GM19463 (cell line): Measurements from ENCODE around the gene LACTBL1.
"Not testable (repeated sequence)": the region's sequence is repeated elsewhere in the genome, so short reads cannot be mapped to it uniquely, and the experiment has no call there.

Source experiments
- ATAC-seq: cut with Tn5 transposase; IDR thresholded peaks from one replicate; pipeline ENCODE4 v1.9.1; 2021; ENCODE audit warnings: mild to moderate bottlenecking, moderate library complexity; ENCODE audit not compliant: unreplicated experiment

LACTBL1 gene, protein sequence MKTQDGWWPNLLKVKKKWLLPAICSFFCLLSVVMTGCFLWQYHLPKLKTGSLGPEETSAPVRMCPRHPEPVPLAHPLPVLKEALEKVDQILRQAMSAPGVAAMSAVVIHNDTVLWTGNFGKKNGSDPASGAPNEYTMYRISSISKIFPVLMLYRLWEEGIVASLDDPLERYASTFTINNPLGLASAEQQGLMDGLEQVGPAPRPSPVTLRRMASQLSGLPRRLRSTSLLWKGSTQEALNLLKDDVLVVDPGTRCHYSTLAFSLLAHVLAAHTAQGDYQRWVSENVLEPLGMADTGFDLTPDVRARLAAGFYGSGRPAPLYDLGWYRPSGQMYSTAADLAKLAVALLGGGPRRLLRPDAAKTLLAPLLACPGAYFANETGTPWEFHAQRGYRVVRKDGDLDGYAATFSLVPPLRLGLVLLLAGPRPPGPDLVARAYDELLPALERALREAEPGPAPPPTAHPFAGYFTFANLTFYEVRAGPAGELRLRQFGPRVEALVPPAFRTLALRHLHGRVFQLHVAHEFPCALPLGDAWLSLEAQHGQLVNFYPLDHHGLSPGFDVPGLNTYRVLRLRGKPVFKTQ

DNA sequence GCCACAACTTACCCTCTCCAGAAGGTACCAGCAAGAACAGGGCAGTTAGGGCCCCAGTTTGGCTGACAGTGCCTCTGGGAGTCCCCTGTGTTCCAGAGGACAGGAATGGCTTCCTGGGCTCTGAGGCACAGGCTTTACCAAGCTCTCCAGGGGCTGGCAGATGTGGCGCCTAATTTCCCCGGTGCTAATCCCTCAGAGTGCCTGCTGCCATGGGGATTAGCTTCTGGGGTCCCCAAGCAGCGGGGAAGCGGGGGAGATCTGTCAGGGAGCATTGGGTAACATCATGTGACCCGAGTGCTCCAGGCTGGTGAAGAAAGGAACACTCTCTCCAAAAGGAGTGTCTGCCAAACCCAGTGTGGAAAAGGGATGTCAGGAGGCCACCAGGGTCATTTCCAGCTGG lies at the start of gene LACTBL1:
Gene LACTBL1 (minus strand): TSS at position 107 of the 400 bp plus-strand sequence. CDS start 550 bp downstream, outside the sequence.
- no peak for ATAC-seq

DNA sequence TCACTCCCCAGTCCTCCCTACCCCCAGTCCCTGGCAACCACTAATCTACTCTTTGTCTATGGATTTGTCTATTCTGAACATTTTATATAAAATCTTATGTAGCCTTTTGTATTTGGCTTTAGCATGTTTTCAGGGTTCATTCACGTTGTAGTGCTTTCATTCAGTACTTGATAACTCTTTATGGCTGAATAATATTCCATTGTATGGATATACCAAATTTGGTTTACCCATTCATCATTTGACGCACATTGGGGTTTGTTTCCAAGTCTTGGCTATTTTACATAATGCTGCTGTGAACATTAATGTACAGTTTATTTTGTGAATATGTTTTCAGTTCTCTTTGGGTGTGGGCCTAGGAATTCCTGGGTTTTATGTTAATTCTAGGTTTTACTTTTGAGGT lies 49.2 kb upstream of the LACTBL1 start:
- no peak for ATAC-seq

DNA sequence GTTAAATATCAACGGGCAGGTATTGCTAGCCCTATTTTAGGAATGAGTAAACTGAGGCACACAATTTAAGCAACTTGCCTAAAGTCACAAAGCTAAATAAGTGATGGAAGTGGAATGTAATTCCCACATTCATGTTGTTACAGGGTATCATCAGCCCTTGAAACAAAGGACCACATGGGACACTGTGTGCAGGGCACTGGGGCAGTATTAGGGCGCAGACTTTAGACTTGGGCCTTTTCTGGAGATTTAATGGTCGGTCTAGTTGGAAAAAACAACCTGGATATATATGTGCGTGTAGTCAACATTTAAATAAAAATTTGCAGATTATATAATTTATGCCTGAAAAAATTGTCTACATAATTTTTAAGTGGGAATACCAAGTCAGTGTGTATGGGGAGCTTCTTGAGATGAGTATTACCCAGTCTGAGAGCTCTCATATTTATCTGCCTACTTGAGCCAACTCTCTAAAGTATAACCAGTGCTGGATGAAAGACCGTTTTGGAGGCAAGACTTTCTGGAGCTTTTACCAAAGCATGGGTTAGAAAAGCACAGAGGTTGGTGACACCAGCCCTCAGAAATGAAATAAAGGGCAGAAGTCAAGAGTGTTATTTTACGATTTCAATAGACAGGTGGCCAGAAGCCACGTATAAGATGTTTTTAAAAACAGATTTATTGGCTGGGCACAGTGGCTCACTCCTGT lies 48.2 kb upstream of the LACTBL1 start:
- ATAC-seq, result no peak

DNA sequence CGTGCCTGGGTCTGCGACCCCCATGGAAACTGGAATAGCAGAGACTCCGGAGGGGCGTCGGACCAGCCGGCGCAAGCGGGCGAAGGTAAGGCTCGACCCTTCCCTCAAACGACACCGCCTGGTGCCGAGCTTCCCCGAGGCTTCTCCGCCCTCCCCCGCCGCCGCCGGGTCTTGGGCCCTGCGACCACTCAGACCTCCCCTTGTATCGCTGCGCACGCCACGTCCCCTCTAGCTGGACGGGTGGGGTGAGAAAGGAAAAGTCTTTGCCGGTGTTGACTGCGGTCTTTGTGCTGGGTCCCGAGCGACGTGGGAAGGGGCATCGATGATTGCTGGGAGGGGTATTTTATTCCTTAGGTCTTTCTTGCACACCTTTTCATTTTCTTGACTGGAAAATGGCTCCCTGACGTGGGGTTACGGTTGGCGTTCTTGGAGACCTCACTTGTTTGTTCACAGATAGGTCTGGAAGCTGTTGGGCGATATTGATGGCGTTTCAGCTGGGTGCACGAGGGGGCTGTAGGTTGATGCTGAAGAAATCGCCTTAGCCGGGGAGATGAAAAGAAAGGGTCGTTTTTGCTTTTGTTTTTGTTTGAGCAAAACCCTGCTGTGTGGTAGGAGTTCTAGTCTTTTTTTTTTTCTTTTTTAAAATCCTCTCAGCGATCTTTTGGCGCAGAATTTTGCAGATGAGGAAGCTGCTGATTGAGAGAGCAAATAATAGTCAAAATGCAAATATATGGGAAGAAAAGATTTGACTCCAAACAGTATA lies 47.4 kb upstream of the LACTBL1 start:
- peak; percentile 18 for ATAC-seq

DNA sequence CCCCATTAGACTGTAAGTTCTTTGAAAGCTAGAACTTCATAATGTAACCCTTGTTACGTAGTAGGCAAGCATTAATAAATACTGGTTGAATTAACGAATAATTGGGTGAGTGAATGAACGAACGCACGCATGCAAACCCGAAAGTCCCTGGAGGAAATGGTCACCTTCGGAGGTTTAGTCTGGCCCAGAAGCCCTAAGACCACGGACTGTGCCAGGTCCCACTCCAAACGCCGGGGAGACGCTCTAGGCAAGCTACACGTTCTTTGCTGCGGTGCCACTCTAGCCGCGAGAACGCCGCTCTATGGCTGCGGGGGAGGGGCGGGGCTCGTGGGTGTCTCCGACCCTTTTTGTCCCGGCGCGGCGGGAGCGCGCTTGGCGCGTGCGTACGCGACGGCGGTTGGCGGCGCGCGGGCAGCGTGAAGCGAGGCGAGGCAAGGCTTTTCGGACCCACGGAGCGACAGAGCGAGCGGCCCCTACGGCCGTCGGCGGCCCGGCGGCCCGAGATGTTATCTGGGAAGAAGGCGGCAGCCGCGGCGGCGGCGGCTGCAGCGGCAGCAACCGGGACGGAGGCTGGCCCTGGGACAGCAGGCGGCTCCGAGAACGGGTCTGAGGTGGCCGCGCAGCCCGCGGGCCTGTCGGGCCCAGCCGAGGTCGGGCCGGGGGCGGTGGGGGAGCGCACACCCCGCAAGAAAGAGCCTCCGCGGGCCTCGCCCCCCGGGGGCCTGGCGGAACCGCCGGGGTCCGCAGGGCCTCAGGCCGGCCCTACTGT lies 46.6 kb upstream of the LACTBL1 start, which contains the start of gene KDM1A:
Gene KDM1A (plus strand): TSS at position 375 of the 769 bp plus-strand sequence. CDS start 129 bp downstream, at position 504.
- peak; percentile 94 for ATAC-seq

DNA sequence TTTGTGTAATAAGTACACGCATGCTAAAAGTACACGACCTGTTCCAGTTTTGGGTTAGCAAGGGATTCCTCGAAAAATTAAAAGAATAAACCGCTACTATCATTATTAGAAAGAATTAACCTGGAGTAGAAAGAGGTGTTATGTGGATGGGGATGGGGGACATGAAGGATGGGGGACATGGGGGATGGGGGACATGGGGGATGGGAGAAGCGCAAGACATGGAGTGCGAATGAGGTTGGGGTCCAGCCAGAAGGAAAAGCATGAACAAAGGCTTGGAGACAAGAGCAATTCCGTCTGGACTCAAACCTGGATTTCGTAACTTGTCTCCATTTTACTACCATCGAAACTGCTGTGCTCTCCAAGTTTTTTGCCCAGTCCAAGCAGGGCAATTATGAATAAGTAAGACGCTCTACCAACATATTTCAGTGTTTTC lies 46.0 kb upstream of the LACTBL1 start:
- ATAC-seq, result no peak

DNA sequence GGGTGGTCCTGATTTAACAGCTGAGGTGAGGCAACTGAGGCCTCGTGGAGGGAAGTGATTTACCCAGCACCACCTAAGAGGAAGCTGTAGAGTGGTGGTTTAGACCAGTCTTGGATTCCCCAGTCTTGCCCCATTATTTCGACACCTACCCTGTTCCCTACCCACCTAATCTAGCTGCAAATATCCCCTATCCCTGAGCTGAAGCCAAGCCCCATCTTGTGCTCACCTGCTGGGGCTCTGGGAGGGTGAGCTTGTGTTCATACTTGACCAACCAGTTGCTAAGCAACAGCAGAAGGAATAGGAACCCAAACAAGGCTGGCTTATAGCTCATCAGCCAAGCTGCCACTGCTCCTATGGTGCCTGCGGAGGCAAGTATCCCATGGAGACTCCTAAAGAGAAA lies 41.0 kb upstream of the LACTBL1 start:
- no peak for ATAC-seq

DNA sequence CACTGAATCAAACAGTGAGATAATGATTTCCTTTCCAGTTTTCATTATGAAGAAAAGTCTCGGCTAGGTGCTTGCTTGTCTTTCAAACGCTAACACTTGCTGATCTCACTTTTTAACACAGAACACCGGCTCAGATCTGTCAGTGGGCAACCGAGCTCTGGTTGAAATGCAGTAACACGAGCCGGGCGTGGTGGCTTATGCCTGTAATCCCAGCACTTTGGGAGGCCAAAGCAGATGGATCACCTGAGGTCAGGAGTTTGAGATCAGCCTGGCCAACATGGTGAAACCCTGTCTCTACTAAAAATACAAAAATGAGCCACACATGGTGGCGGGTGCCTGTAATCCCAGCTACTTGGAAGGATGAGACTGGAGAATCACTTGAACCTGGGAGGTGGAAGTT lies 37.4 kb upstream of the LACTBL1 start:
- ATAC-seq, result not testable (repeated sequence)

DNA sequence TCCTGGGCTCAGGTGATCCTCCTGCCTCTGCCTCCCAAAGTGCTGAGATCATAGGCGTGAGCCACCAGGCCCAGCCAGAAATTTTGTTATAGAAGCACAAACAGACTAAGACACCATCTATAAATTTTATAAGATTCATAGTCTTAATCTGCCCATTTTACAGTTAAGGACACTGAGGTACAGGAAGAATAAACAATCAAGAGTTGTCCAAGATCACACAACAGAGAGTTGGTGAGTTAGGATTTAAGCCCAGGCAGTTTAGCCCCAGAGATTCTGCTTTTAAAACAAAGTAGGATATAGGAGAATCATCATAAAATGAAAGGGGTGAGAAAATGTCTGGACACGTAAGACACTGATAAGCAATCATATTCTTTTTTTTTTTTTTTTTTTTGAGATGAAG lies 36.2 kb upstream of the LACTBL1 start:
- no peak for ATAC-seq

DNA sequence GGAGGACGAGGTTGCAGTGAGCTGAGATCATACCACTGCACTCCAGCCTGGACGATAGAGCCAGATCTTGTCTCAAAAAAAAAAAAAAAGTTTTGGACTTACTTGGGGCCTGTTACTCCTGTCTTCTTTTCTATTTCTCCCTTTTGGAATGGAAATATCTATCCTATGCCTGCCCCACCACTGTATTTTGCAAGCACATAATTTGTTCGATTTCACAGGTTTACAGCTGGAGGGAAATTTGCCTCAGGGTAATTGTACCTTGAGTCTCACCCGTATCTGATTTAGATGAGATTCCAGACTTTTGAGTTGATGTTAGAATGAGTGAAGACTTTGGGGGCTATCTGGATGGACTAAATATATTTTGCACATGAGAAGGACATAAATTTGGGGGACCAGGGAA lies 34.4 kb upstream of the LACTBL1 start:
- no peak for ATAC-seq

DNA sequence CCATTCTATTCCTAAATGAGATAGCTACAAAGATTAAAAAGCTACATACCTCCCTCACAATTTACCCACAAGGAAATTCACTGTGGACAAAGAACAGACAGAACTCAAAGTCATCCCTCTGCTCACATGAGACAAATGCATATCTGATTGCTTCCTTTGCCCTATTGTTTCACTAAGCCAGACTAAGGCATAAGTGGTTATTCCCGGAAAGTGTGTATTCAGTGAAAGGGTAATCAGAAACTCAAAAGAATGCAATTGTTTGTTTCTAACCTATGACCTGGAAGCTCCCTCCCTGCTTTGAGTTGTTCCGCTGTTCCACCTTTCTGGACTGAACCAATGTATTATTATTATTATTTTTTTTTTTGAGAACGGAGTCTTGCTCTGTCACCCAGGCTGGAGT lies 32.1 kb upstream of the LACTBL1 start:
- ATAC-seq, result not testable (repeated sequence)

DNA sequence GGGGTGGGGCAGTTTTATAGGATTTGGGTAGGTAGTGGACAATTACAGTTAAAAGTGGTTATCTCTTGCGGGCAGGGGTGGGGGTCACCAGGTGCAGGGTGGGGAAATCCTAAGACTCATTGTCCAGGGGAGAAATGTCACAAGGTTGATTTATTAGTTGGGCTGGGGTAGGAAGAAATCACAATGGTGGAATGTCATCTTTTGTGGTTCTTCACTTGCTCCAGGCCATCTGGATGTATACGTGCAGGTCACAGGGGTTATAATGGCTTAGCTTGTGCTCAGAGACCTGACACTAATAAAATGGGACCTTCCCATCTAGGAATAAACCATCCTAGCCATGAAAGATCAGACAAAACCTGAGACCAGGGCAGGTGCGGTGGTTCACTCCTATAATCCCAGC lies 31.4 kb upstream of the LACTBL1 start:
- ATAC-seq, result no peak

DNA sequence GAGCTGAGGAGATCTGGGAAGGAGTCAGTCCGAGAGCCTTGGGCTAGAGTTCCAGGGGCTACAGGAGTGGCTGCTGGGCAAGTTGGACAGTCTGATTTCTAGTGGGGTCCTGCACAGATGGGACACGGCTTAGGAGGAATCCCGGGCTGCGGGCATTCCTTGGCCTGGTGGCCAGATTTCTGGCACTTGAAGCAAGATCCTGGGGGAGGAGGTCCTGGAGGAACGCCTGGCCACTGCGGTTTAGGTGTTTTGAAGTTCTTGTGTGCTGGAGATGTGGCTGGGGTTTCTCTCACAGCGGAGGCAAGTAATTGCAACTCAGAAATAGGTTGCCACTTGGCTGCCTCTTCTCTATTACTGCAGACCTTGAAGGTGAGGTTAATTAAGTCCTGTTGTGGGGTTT lies 29.6 kb upstream of the LACTBL1 start:
- ATAC-seq, result not testable (repeated sequence)

DNA sequence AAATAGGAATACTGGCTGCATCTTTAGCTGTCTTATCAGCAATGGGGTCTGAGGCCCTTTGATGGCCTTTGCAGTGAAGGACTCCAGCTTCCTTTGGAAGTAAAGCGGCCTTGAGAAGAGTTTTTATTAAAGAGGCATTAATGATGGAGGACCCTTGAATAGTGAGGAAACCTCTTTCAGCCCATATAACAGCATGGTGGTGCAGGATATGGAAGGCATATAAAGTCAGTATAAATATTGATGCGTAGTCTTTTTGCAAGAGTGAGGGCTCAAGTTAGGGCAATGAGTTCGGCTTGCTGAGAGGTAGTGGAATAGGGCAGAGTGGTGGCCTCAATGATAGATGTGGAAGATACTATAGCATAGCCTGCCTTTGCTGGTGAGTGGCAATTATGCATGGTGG lies 27.5 kb upstream of the LACTBL1 start:
- ATAC-seq, result not testable (repeated sequence)

DNA sequence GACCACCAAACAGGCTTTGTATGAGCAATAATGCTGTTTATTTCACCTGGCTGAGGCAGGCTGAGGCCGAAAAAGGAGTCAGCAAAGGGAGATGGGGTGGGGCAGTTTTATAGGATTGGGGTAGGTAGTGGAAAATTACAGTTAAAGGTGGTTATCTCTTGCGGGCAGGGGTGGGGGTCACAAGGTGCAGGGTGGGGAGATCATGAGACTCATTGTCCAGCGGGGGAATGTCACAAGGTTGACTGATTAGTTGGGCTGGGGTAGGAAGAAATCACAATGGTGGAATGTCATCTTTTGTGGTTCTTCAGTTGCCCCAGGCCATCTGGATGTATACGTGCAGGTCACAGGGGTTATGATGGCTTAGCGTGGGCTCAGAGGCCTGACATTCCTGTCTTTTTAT lies 24.9 kb upstream of the LACTBL1 start:
- ATAC-seq, result not testable (repeated sequence)

DNA sequence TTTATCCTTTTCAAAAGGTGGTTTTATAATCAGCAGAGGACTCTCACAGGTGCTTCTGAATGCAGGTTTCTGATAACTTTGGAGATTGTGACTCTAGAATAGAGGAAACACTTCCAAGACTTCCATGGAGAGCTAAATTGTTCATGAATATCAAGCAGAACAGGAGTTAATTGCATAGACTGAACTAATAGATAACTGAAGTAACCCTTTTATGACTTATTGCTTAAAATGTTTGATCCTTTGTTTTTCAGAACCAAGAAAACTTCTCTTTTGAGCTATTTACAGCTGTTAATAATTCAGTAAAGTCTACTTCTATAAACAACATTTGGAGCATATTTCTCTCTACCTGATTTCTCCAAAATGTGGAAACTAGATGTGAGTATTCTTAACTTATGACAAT lies 23.1 kb upstream of the LACTBL1 start:
- no peak for ATAC-seq

DNA sequence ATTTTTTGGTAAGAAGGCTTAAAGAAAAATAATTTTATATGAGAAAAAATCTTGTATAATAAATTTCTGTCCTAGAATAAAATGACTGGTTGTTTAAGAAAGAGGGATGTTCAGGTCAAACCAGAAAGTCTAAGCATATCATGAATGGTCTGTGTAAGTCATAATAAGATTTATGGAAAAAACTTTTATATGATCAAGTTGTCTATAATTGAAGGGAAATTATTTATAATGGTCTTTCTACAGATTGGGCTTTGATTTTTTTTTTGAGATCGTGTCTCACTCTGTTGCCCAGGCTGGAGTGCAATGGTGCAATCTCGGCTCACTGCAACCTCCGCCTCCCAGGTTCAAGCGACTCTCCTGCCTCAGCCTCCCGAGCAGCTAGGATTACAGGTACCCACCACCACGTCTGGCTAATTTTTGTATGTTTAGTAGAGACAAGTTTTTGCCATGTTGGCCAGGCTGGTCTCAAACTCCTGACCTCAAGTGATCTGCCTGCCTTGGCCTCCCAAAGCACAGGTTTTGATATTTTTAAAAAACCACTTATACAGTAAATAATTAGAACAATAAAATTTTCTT lies 20.6 kb upstream of the LACTBL1 start:
- not testable (repeated sequence) for ATAC-seq

DNA sequence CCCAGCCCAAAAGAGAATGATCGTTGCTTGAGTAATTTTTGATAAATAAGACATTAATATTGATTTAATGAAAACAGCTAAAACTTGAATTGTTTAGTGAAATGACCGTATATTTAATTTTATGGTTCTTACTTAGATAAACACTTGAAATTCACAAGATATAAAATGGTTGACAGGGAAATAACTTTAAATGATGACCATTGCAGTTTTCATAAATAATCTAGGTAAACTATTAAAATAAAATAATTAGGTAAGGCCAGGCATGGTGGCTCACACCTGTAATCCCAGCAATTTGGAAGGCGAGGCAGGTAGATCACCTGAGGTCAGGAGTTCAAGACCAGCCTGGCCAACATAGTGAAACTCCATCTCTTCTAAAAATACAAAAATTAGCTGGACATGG lies 19.7 kb upstream of the LACTBL1 start:
- not testable (repeated sequence) for ATAC-seq

DNA sequence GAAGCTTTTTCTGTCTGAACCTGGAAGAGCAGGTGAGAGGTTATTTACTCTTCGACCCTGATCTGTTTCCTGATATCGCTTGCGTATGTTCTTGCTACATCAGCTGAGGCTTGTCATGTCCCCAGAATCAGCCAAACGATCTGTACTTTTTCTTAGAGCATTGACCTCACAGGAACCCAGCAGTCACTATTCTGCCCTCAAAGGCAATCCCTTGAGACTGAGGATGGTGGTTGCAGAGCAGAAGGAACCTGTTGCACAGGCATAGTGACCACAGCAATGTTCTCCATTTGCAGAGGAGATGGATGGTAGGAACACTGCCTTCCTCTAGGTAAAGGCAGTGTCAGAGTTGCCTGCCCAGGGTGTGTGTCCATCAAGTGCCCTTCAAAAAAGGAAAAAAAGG lies 11.3 kb upstream of the LACTBL1 start:
- ATAC-seq, result no peak

DNA sequence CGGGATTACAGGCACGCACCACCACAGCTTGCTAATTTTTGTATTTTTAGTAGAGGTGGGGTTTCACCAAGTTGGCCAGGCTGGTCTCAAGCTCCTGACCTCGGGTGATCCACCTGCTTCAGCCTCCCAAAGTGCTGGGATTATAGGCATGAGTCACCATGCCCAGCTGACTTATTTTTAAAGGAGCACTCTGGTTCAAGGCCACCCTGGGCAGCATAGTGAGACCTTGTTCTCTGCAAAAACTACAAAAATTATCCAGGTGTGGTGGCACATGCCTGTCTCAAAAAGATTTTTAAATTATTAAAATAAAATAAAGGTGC lies 7.8 kb upstream of the LACTBL1 start:
- ATAC-seq, result not testable (repeated sequence)
